Right lobe of liver (tissue), 4 donors: Measurements from ENCODE around the gene ADCY3.

ENCODE experiments used
- CTCF ChIP-seq, 4 donors: fragments of 200-600 bp in 3 of 4; fragments of 450-650 bp in 1 of 4; IDR thresholded peaks; one replicate each; pipeline versions ENCODE4 v1.5.1 to v1.8.0; 2016 to 2022; ENCODE audit warnings: antibody characterized with exemption in 4 of 4, mild to moderate bottlenecking in 2 of 4
- POLR2A ChIP-seq: fragments of 450-650 bp; IDR thresholded peaks from one replicate; pipeline ENCODE4 v1.6.1; 2017; ENCODE audit warnings: antibody characterized with exemption, mild to moderate bottlenecking
- donor health status: DM: no; HTN: no; CAD: no.
- donor health status: DM: no; HTN: no; CAD: no.
- donor health status: DM: no; HTN: yes; CAD: no.

GRCh38 chr2:24886691-24887304 is 33.2 kb downstream of the ADCY3 start:
- TF ChIP-seq CTCF (IDR thresholded peaks at IDR 0.05) (no peak), POLR2A (no peak)
